OCI-LY1 (cell line): ENCODE results near the gene EGR2.

ENCODE experiments used
- CTCF ChIP-seq: fragments of 200-600 bp; sonication (generic), shearing (Covaris generic); IDR thresholded peaks from 2 replicates; pipeline ENCODE4 v1.5.1; 2017; ENCODE audit warnings: mild to moderate bottlenecking, antibody characterized with exemption, low read length, moderate library complexity, mixed read lengths
- EZH2 ChIP-seq: fragments of 200-600 bp; sonication (generic), shearing (Covaris generic); IDR thresholded peaks from 2 replicates; pipeline ENCODE4 v1.8.0; 2017; ENCODE audit warnings: borderline replicate concordance, mixed run types, mild to moderate bottlenecking, antibody characterized with exemption, low read length, moderate library complexity, mixed read lengths

- TF ChIP-seq CTCF, result no peak
- no peak for TF ChIP-seq EZH2
Observed at GRCh38 chr10:62813981-62814380, 2.2 kb downstream of the EGR2 start.
